ENCODE measurements around the gene LY6G5B.

LY6G5B gene

GRCh38 chr6:31631681-31632278, 38.0 kb upstream of the LY6G5B start:
- H3K4me3 ChIP-seq (ENCODE audit: low read length), result no peak overlapping the region
- H3K27me3 ChIP-seq (ENCODE audit: control insufficient read depth, insufficient read depth, low read length), result no peaks in the 10 kb centered on the region
- H3K4me1 ChIP-seq (ENCODE audit: control insufficient read depth, insufficient read depth, low read length), result no peaks in the 10 kb centered on the region
- no peaks in the 10 kb centered on the region for H3K9me3 ChIP-seq (ENCODE audit: control insufficient read depth, low read length)
- H3K9ac ChIP-seq (ENCODE audit: low read length), result no peak overlapping the region
- peaks cover 20% of the 10 kb centered on the region for H3K36me3 ChIP-seq (ENCODE audit: control insufficient read depth, insufficient read depth, low read length)

- H3K36me3 ChIP-seq (ENCODE audit: control insufficient read depth, insufficient read depth, low read length), result peaks cover 17% of the 10 kb centered on the region
- H3K4me1 ChIP-seq (ENCODE audit: control insufficient read depth, insufficient read depth, low read length), result no peaks in the 10 kb centered on the region
- no peaks in the 10 kb centered on the region for H3K27me3 ChIP-seq (ENCODE audit: control insufficient read depth, insufficient read depth, low read length)
- H3K4me3 ChIP-seq (ENCODE audit: low read length), result no peak overlapping the region
- no peak overlapping the region for H3K9ac ChIP-seq (ENCODE audit: low read length)
- H3K9me3 ChIP-seq (ENCODE audit: control insufficient read depth, low read length), result no peaks in the 10 kb centered on the region
Observed at GRCh38 chr6:31632279-31632946, 37.4 kb upstream of the LY6G5B start.

GRCh38 chr6:31633447-31633846, 36.3 kb upstream of the LY6G5B start:
- Histone ChIP-seq H3K9ac (ENCODE audit: low read length) (no peak overlapping the region), H3K4me1 (ENCODE audit: control insufficient read depth, insufficient read depth, low read length) (no peaks in the 10 kb centered on the region), H3K36me3 (ENCODE audit: control insufficient read depth, insufficient read depth, low read length) (peaks cover 12% of the 10 kb centered on the region), H3K27me3 (ENCODE audit: control insufficient read depth, insufficient read depth, low read length) (no peaks in the 10 kb centered on the region), H3K4me3 (ENCODE audit: low read length) (no peak overlapping the region), H3K9me3 (ENCODE audit: control insufficient read depth, low read length) (no peaks in the 10 kb centered on the region)

- Histone ChIP-seq H3K4me1 (ENCODE audit: control insufficient read depth, insufficient read depth, low read length) (no peaks in the 10 kb centered on the region), H3K36me3 (ENCODE audit: control insufficient read depth, insufficient read depth, low read length) (peaks cover 13% of the 10 kb centered on the region), H3K9ac (ENCODE audit: low read length) (no peak overlapping the region), H3K4me3 (ENCODE audit: low read length) (no peak overlapping the region), H3K27me3 (ENCODE audit: control insufficient read depth, insufficient read depth, low read length) (no peaks in the 10 kb centered on the region), H3K9me3 (ENCODE audit: control insufficient read depth, low read length) (no peaks in the 10 kb centered on the region)
Observed at GRCh38 chr6:31634131-31634530, 35.6 kb upstream of the LY6G5B start.

- Histone ChIP-seq H3K9me3 (ENCODE audit: control insufficient read depth, low read length) (no peaks in the 10 kb centered on the region), H3K27me3 (ENCODE audit: control insufficient read depth, insufficient read depth, low read length) (no peaks in the 10 kb centered on the region), H3K36me3 (ENCODE audit: control insufficient read depth, insufficient read depth, low read length) (peaks cover 22% of the 10 kb centered on the region), H3K4me1 (ENCODE audit: control insufficient read depth, insufficient read depth, low read length) (no peaks in the 10 kb centered on the region), H3K4me3 (ENCODE audit: low read length) (no peak overlapping the region), H3K9ac (ENCODE audit: low read length) (no peak overlapping the region)
Observed at GRCh38 chr6:31634969-31635575, 34.7 kb upstream of the LY6G5B start.

GRCh38 chr6:31636698-31637596, 32.8 kb upstream of the LY6G5B start:
- H3K9ac ChIP-seq (ENCODE audit: low read length), result no peak overlapping the region
- peaks cover 20% of the 10 kb centered on the region for H3K36me3 ChIP-seq (ENCODE audit: control insufficient read depth, insufficient read depth, low read length)
- no peaks in the 10 kb centered on the region for H3K27me3 ChIP-seq (ENCODE audit: control insufficient read depth, insufficient read depth, low read length)
- H3K9me3 ChIP-seq (ENCODE audit: control insufficient read depth, low read length), result no peaks in the 10 kb centered on the region
- no peaks in the 10 kb centered on the region for H3K4me1 ChIP-seq (ENCODE audit: control insufficient read depth, insufficient read depth, low read length)
- no peak overlapping the region for H3K4me3 ChIP-seq (ENCODE audit: low read length)

GRCh38 chr6:31639043-31639442, 30.7 kb upstream of the LY6G5B start:
- no peak overlapping the region for H3K4me3 ChIP-seq (ENCODE audit: low read length)
- H3K4me1 ChIP-seq (ENCODE audit: control insufficient read depth, insufficient read depth, low read length), result no peaks in the 10 kb centered on the region
- peaks cover 22% of the 10 kb centered on the region for H3K36me3 ChIP-seq (ENCODE audit: control insufficient read depth, insufficient read depth, low read length)
- no peaks in the 10 kb centered on the region for H3K27me3 ChIP-seq (ENCODE audit: control insufficient read depth, insufficient read depth, low read length)
- H3K9ac ChIP-seq (ENCODE audit: low read length), result no peak overlapping the region
- no peaks in the 10 kb centered on the region for H3K9me3 ChIP-seq (ENCODE audit: control insufficient read depth, low read length)

- peaks cover 25% of the 10 kb centered on the region for H3K36me3 ChIP-seq (ENCODE audit: control insufficient read depth, insufficient read depth, low read length)
- H3K9me3 ChIP-seq (ENCODE audit: control insufficient read depth, low read length), result no peaks in the 10 kb centered on the region
- no peaks in the 10 kb centered on the region for H3K27me3 ChIP-seq (ENCODE audit: control insufficient read depth, insufficient read depth, low read length)
- no peak overlapping the region for H3K4me3 ChIP-seq (ENCODE audit: low read length)
- no peaks in the 10 kb centered on the region for H3K4me1 ChIP-seq (ENCODE audit: control insufficient read depth, insufficient read depth, low read length)
- H3K9ac ChIP-seq (ENCODE audit: low read length), result no peak overlapping the region
Observed at GRCh38 chr6:31639449-31639861, 30.3 kb upstream of the LY6G5B start.

GRCh38 chr6:31640612-31641011, 29.2 kb upstream of the LY6G5B start:
- H3K9ac ChIP-seq (ENCODE audit: low read length), result no peak overlapping the region
- peaks cover 35% of the 10 kb centered on the region for H3K36me3 ChIP-seq (ENCODE audit: control insufficient read depth, insufficient read depth, low read length)
- H3K27me3 ChIP-seq (ENCODE audit: control insufficient read depth, insufficient read depth, low read length), result no peaks in the 10 kb centered on the region
- H3K4me3 ChIP-seq (ENCODE audit: low read length), result no peak overlapping the region
- no peaks in the 10 kb centered on the region for H3K4me1 ChIP-seq (ENCODE audit: control insufficient read depth, insufficient read depth, low read length)
- no peaks in the 10 kb centered on the region for H3K9me3 ChIP-seq (ENCODE audit: control insufficient read depth, low read length)

GRCh38 chr6:31641370-31641769, 28.4 kb upstream of the LY6G5B start:
- H3K9me3 ChIP-seq (ENCODE audit: control insufficient read depth, low read length), result no peaks in the 10 kb centered on the region
- H3K9ac ChIP-seq (ENCODE audit: low read length), result no peak overlapping the region
- no peak overlapping the region for H3K4me3 ChIP-seq (ENCODE audit: low read length)
- no peaks in the 10 kb centered on the region for H3K4me1 ChIP-seq (ENCODE audit: control insufficient read depth, insufficient read depth, low read length)
- peaks cover 37% of the 10 kb centered on the region for H3K36me3 ChIP-seq (ENCODE audit: control insufficient read depth, insufficient read depth, low read length)
- no peaks in the 10 kb centered on the region for H3K27me3 ChIP-seq (ENCODE audit: control insufficient read depth, insufficient read depth, low read length)

- H3K36me3 ChIP-seq (ENCODE audit: control insufficient read depth, insufficient read depth, low read length), result peaks cover 42% of the 10 kb centered on the region
- no peak overlapping the region for H3K9ac ChIP-seq (ENCODE audit: low read length)
- no peaks in the 10 kb centered on the region for H3K4me1 ChIP-seq (ENCODE audit: control insufficient read depth, insufficient read depth, low read length)
- no peaks in the 10 kb centered on the region for H3K9me3 ChIP-seq (ENCODE audit: control insufficient read depth, low read length)
- H3K4me3 ChIP-seq (ENCODE audit: low read length), result no peak overlapping the region
- H3K27me3 ChIP-seq (ENCODE audit: control insufficient read depth, insufficient read depth, low read length), result no peaks in the 10 kb centered on the region
Observed at GRCh38 chr6:31642798-31643570, 26.8 kb upstream of the LY6G5B start.
